ENCODE measurements around the gene ASAP3. TPM values are rescaled to one million over a fixed set of nuclear protein-coding genes. Genes with fewer than 3 reads are reported as not detected.
A peak's percentile ranks its signal among the peaks of the same experiment; 100 is the strongest.

ASAP3 gene
- total and polyA plus RNA-seq, 8 donors: 17.9 to 37.4 (median 25.3) TPM

- no peak for FAIRE-seq
- Histone ChIP-seq H3K4me3 (no peak overlapping the region), H3K9me3 (no peaks in the 10 kb centered on the region), H3K27ac (peak overlapping the region in 3 of 4 donors; percentile 35 to 83 (median 79)), H3K36me3 (no peaks in the 10 kb centered on the region), H3K27me3 (no peaks in the 10 kb centered on the region), H3K4me1 (peaks cover 12 to 16% (median 15%) of the 10 kb centered on the region in 3 donors)
- no peak for TF ChIP-seq CTCF (IDR thresholded peaks at IDR 0.05)
- intact Hi-C loops (cut with DNase I): no loop called here
- WGBS, 2 donors: 93 to 95% methylated on average over 4 of the region's 4 CpGs
- DNase-seq: no peak
- ATAC-seq: no peak
These were observed 33.1 kb downstream of the ASAP3 start for GRCh38 chr1:23450894-23451293.

- Histone ChIP-seq H3K27ac (no peak overlapping the region), H3K36me3 (no peaks in the 10 kb centered on the region), H3K4me1 (peaks cover 12 to 16% (median 15%) of the 10 kb centered on the region in 3 donors), H3K4me3 (no peak overlapping the region), H3K9me3 (no peaks in the 10 kb centered on the region), H3K27me3 (no peaks in the 10 kb centered on the region)
- TF ChIP-seq CTCF (IDR thresholded peaks at IDR 0.05): no peak
- no peak for FAIRE-seq
- WGBS, 2 donors: 90 to 91% methylated on average over 4 of the region's 4 CpGs
- DNase-seq: peak in 3 of 6 donors; percentile 59 to 71 (median 70)
- ATAC-seq: no peak
- intact Hi-C loops (cut with DNase I): no loop called here
These were observed 34.0 kb downstream of the ASAP3 start for GRCh38 chr1:23449958-23450357.

GRCh38 chr1:23449306-23449705, 34.7 kb downstream of the ASAP3 start:
- no peaks in the 10 kb centered on the region for H3K36me3 ChIP-seq
- DNase-seq (no peak), FAIRE-seq (no peak), ATAC-seq (no peak)
- intact Hi-C loops (cut with DNase I): no loop called here
- no peak overlapping the region for H3K27ac ChIP-seq
- no peaks in the 10 kb centered on the region for H3K9me3 ChIP-seq
- H3K4me3 ChIP-seq: no peak overlapping the region
- WGBS, 2 donors: 86 to 87% methylated on average over 6 of the region's 6 CpGs
- no peaks in the 10 kb centered on the region for H3K27me3 ChIP-seq
- no peak for TF ChIP-seq CTCF (IDR thresholded peaks at IDR 0.05)
- peaks cover 12 to 16% (median 15%) of the 10 kb centered on the region in 3 donors for H3K4me1 ChIP-seq

- DNase-seq (no peak), FAIRE-seq (no peak), ATAC-seq (no peak)
- no peaks in the 10 kb centered on the region for H3K9me3 ChIP-seq
- H3K4me1 ChIP-seq: peaks cover 12 to 16% (median 15%) of the 10 kb centered on the region in 3 donors
- intact Hi-C loops (cut with DNase I): no loop called here
- no peak overlapping the region for H3K27ac ChIP-seq
- 61 to 67% methylated on average over 1 of the region's 1 CpG for WGBS, 2 donors
- no peak for TF ChIP-seq CTCF (IDR thresholded peaks at IDR 0.05)
- no peaks in the 10 kb centered on the region for H3K27me3 ChIP-seq
- H3K36me3 ChIP-seq: no peaks in the 10 kb centered on the region
- H3K4me3 ChIP-seq: no peak overlapping the region
These were observed 35.1 kb downstream of the ASAP3 start for GRCh38 chr1:23448846-23449245.

- no peak for ATAC-seq
- intact Hi-C loops (cut with DNase I): no loop called here
- 84 to 85% methylated on average over 8 of the region's 8 CpGs for WGBS, 2 donors
These were observed 37.2 kb downstream of the ASAP3 start for GRCh38 chr1:23446661-23447310.

More at GRCh38 chr1:23446661-23447310, 37.2 kb downstream of the ASAP3 start:
- TF ChIP-seq CTCF (IDR thresholded peaks at IDR 0.05): no peak
- Histone ChIP-seq H3K9me3 (no peaks in the 10 kb centered on the region), H3K4me3 (no peak overlapping the region), H3K36me3 (no peaks in the 10 kb centered on the region), H3K27ac (no peak overlapping the region), H3K4me1 (peaks cover 7 to 16% (median 8%) of the 10 kb centered on the region in 3 donors), H3K27me3 (no peaks in the 10 kb centered on the region)
- FAIRE-seq (no peak), DNase-seq (no peak)
